ENCODE measurements around the gene SYNPR.

SYNPR gene

GRCh38 chr3:63580151-63580550 lies 302.0 kb downstream of the SYNPR start:
- intact Hi-C loops (cut with DNase I), result no loop called here

GRCh38 chr3:63582943-63583500 lies 304.9 kb downstream of the SYNPR start:
- DNase-seq, result no peak
- intact Hi-C loops (cut with DNase I), result no loop called here

More at GRCh38 chr3:63580151-63580550, 302.0 kb downstream of the SYNPR start:
- DNase-seq, result no peak

GRCh38 chr3:63584681-63585080 lies 306.6 kb downstream of the SYNPR start:
- intact Hi-C loops (cut with DNase I), result no loop called here
- DNase-seq, result no peak

GRCh38 chr3:63585927-63586326 lies 307.8 kb downstream of the SYNPR start:
- intact Hi-C loops (cut with DNase I), result no loop called here
- DNase-seq, result no peak

GRCh38 chr3:63588895-63589294 lies 310.8 kb downstream of the SYNPR start:
- intact Hi-C loops (cut with DNase I), result no loop called here
- no peak for DNase-seq

- DNase-seq, result no peak
- intact Hi-C loops (cut with DNase I), result no loop called here
Measured at GRCh38 chr3:63593779-63594178, 315.7 kb downstream of the SYNPR start.

GRCh38 chr3:63595221-63595620 lies 317.1 kb downstream of the SYNPR start:
- intact Hi-C loops (cut with DNase I), result no loop called here
- no peak for DNase-seq

- intact Hi-C loops (cut with DNase I), result no loop called here
- no peak for DNase-seq
Measured at GRCh38 chr3:63597019-63597418, 318.9 kb downstream of the SYNPR start.

GRCh38 chr3:63607716-63608115 lies 329.6 kb downstream of the SYNPR start:
- intact Hi-C loops (cut with DNase I), result no loop called here

GRCh38 chr3:63609408-63609807 lies 331.3 kb downstream of the SYNPR start:
- no peak for DNase-seq
- intact Hi-C loops (cut with DNase I), result no loop called here

More at GRCh38 chr3:63607716-63608115, 329.6 kb downstream of the SYNPR start:
- DNase-seq, result no peak

- intact Hi-C loops (cut with DNase I), result no loop called here
- no peak for DNase-seq
Measured at GRCh38 chr3:63609834-63610233, 331.7 kb downstream of the SYNPR start.

- intact Hi-C loops (cut with DNase I), result no loop called here
- no peak for DNase-seq
Measured at GRCh38 chr3:63611382-63611781, 333.3 kb downstream of the SYNPR start.

GRCh38 chr3:63613561-63613960 lies 335.5 kb downstream of the SYNPR start:
- no peak for DNase-seq
- intact Hi-C loops (cut with DNase I), result no loop called here

GRCh38 chr3:63617391-63617790 lies 339.3 kb downstream of the SYNPR start:
- DNase-seq, result no peak

GRCh38 chr3:63624941-63625560 lies 346.9 kb downstream of the SYNPR start:
- intact Hi-C loops (cut with DNase I), result no loop called here

More at GRCh38 chr3:63617391-63617790, 339.3 kb downstream of the SYNPR start:
- intact Hi-C loops (cut with DNase I), result no loop called here

GRCh38 chr3:63631670-63632069 lies 353.6 kb downstream of the SYNPR start:
- intact Hi-C loops (cut with DNase I), result no loop called here
- no peak for DNase-seq

More at GRCh38 chr3:63624941-63625560, 346.9 kb downstream of the SYNPR start:
- DNase-seq, result no peak

GRCh38 chr3:63635186-63635585 lies 357.1 kb downstream of the SYNPR start:
- intact Hi-C loops (cut with DNase I), result no loop called here
- DNase-seq, result no peak

GRCh38 chr3:63639806-63640205 lies 361.7 kb downstream of the SYNPR start:
- DNase-seq, result no peak
- intact Hi-C loops (cut with DNase I), result no loop called here

- intact Hi-C loops (cut with DNase I), result no loop called here
- DNase-seq, result no peak
Measured at GRCh38 chr3:63642488-63642887, 364.4 kb downstream of the SYNPR start.

GRCh38 chr3:63644212-63644797 lies 366.2 kb downstream of the SYNPR start:
- no peak for DNase-seq
- intact Hi-C loops (cut with DNase I), result no loop called here

Measured in head of caudate nucleus (tissue), 42 donors.